ENCODE measurements around the gene SH2D2A.

Gene SH2D2A

DNA sequence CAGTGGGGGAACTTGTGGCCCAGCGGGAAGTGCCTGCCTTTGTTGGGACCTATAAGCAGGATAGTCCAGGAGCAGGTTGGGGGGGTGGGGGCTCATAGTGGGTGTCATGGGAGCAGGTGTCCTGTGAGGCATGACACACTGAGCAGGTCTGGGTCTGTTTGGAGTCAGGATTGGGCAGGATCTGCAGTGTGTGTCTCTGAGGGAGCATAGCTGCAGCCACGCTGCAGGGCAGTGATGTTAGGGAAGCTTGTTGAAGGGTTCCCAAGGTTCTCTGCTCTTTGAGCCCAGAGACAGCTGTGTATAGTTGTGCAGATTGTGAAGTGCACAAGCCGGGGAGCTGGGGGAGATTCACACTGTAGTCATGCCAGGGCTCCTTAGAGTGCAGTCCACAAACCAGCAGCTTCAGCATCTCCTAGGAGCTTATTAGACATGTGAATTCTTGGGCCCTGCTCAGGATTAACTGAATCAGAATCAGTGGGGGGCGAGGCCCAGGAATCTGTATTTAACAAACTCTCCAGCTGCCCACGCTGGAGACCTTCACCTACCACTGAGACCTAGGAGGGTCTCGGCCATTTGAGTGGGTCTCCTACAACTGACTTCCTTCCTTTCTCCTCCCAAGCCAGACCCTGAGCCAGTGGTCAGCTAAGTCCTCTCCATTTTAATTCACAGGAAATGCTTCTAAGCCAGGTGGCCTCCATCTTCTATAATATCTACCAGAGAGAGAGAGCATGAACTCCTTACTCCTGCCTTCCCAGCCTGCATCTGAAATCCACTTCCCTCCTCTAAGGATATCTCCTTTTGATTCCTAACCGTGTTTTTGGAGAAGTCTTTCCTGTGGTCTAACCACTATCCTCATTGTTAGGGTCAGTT is 31.2 kb upstream of the SH2D2A start:
- DNase-seq: no peak

- no peak for DNase-seq
These were observed 30.0 kb upstream of the SH2D2A start for GRCh38 chr1:156846643-156847042.

DNA sequence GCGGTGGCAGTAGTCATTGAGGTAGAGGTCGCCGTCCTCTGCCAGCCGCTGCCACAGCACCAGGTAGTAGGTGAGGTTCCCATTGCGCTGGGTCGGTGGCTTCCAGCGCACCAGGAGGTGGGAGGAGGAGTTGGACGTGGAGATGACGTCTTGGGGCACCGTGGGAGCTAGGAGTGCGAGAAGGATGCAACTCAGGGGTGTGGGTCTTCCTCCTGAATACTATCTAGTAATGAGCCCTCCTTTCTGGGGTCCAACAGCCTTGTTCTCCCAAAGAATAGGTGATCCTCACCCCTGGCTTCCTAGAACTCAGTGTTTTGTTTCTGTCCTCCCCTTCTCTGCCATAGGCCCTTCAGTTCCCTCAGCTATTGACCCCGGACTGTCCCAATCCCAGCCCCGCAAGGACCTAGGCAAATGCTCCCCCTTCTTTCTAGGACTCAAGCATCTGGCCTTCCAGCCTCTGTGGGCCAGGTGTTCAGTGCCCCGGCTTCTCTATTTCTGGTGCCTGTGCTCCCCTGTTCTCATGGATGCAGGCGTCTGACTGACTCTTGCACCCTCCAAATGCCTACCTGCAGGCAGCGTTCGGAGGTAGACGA is 29.4 kb upstream of the SH2D2A start:
- DNase-seq: no peak

- DNase-seq: peak; percentile 28 to 36
These were observed 28.7 kb upstream of the SH2D2A start for GRCh38 chr1:156845055-156845952.

- DNase-seq: no peak
These were observed 28.0 kb upstream of the SH2D2A start for GRCh38 chr1:156844638-156845037.

- no peak for DNase-seq
These were observed 27.5 kb upstream of the SH2D2A start for GRCh38 chr1:156844102-156844501.

DNA sequence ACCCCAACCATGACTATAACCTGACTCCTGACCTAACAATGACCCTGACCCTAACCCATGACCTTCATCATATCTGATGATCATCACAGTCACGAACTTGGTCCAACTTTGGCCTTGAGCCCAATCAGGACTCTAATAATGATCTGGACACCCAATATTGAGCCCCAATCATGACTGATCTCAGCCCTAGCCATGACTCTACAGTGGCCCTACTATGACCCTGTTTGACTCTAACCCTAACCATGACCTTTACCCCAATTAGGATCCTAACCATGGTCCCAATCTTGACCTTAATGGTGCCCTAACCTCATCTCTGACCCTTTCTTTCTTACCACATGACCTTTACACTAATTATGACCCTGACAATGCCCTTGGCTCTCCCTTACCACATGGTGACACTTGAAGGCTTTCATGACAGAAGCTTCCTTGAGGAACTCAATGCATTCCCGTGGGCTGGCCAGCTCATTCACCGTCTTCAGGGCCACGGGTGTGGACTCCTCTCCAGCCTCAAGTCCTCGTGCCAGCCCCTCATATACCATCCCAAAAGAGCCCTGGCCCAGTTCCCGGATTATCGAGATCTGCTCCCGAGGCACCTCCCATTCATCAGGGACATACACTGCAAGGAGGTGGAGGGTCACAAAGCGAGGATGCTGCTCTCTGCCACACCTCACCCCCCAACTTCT is 26.1 kb upstream of the SH2D2A start:
- no peak for DNase-seq

GRCh38 chr1:156841295-156841855 is 24.7 kb upstream of the SH2D2A start:
- DNase-seq: no peak

GRCh38 chr1:156840898-156841279 is 24.2 kb upstream of the SH2D2A start:
- no peak for DNase-seq

DNA sequence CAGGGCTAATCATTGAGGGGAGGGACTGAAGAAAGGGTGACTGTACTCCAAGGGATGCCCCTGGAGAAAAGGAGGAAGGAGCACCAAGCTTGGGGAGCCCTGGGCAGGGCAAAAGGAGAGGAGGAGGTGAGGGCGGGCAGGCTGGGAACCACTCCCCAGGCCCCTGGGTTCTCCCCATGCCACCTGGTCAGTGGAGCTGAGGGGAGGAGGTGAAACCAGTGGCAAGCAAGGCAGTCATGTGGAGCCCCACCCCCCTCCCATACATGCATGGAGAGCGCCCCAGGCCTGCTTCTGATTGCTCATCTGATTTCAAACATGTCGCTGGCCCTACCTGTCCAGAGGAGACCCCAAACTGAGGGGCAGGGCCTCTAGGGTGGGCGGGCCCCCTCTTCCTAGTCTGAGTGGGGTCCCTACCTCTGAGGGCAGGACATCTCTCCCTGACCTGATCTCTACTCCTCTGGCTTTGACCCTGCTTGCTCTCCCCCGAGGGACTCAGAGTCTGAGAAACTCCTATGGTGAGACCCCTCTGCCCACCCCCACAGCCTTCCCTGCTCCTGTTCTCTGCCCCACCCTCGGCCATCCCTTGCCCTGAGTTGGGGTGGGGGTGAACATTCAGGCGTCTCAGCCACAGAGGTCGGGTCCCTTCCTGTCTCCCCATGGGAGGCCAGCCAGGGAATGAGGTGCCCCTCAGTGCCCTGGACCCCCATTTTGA is 23.7 kb upstream of the SH2D2A start:
- no peak for DNase-seq

- no peak for DNase-seq
These were observed 22.9 kb upstream of the SH2D2A start for GRCh38 chr1:156839426-156840109.

DNA sequence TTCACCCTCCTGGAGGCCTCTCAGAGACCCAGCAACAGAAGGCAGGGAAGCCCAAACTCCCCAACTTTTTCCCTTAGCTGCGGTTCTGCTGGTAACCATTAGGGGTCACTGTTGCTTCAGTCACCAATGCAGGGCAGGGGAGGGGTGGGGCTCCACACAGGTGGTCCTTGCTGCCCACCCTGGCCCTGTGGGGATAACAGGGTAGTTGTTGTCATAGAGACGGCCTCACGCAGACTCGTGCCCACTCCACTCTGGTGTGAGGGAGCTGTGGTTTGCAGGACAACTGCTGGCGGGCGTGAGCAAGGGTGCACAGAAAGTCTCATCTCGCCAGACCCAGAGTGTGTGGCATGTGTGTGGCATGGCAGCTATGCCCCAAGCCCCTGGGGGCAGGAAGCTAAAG is 22.3 kb upstream of the SH2D2A start:
- DNase-seq: peak in 1 of 2 experiments; percentile 30

GRCh38 chr1:156836892-156837291 is 20.2 kb upstream of the SH2D2A start:
- DNase-seq: no peak

DNA sequence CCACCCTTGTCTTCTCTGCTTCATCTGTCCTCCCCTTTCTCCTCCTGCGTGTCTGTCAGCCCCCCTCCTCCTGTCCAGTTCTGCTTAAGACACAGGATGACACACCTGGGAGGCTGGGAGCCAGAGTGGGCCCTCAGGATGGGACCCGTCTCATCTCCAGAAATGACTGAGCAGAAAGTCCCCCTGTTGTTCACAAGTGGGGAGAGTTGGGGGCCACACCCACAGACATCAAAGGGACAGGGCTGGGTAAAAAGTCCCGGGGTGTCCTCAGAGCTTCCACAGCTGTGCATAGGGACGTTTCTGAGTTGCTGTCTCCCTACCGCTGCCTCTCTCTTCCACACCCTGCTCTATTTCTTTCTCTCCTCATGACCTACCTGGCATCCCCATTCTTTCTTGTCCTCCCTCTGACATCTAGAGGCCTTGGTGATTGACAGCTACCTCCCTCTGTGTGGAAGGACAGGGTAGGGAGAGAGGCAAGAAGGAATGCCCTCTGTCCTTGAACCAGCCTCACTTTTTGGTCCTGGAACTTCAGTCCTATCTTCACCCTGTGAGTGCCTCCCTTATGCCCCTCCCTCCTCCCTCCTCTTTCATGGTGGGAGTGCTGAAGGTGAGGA is 19.5 kb upstream of the SH2D2A start:
- DNase-seq: peak in 1 of 2 experiments; percentile 9

GRCh38 chr1:156834322-156834721 is 17.7 kb upstream of the SH2D2A start:
- no peak for DNase-seq

DNA sequence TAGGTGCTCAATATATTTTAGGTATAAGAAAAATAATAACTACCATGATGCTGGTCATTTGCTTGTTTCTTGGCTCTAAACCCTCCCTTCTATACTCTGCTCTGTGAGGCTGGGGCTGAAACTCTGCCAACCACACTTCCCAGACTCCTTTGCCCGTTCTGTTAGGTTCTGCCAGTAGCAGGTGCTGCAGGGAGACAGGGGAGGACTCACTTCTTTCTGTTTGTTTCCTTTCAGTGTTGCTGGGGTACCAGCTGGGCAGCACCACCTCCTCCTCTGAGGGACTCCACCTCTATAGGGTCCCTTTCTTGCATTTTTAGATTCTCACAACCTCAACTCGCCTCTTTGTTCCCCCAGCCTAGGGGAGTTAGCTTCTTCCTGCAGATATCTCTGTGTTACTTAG is 17.0 kb upstream of the SH2D2A start:
- no peak for DNase-seq

DNA sequence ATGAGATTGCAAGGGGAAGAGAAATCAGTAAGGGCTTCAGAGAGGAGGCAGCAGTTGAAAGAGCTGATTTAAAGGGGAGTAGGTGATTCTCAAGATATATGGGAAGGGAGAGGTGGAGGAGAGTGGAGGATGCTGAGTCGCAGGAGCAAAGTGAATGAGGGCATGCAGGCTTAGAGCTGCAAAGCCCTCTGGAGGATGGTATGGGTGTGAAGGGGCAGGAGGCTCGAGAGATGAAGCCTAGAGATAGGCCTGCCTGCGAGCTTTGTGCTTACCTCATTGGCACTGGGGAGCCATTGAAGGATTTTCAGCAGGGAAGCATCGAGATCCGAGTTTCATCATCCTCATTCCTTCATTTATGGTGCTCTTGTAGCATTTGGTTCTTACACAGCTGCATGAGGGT is 15.8 kb upstream of the SH2D2A start:
- no peak for DNase-seq

- no peak for DNase-seq
These were observed 11.9 kb upstream of the SH2D2A start for GRCh38 chr1:156828400-156829124.

DNA sequence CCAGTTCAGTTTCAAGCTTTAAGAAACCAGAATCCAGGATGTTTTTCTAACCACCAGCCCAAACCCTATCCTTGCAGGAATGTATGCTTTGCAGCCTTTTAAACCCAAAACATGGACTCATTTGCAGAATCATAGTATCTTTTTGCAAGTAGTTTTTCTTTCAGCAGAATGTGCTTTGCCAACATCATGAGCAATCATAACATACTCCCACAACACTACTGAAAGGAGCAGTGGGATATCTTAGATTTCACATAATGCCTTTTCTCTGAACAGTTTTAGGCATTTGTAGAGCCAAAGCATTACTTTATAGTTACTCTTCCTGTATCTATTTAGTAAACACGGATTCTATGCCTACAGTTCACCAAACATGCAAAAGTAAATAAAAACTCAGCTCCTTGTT is 10.0 kb upstream of the SH2D2A start:
- no peak for DNase-seq

DNA sequence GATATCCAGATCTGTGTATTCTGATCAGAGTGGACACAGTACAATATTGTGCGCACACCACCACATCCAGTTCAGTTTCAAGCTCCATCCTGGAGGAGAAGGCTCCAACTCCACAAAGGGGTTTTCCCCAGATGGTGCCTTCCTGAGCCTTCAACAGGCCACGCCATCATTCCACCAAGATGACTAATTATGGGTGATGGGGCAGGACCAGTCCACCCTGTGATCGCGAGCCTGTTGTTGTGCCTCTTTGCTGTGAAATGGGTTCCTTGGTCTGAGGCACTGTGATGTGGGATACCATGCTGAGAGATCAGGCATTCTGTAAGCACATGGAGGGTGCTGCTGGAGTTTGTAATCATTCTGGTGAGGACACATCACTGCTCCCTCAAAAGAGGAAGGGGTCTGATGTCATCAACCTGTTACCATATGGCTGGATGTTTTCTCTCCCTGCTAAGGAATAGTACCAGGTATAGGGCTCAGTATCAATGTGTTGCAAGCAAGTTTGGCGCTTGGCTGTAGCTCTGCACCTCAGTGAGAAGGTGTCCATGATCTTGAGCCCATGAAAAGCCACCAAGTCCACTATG is 6.7 kb upstream of the SH2D2A start:
- no peak for DNase-seq
